K562 (cell line): Measurements from ENCODE around the gene PPP3CB. TPM values are rescaled to one million over a fixed set of nuclear protein-coding genes. Genes with fewer than 3 reads are reported as not detected.

ENCODE experiments used
- ATAC-seq: fragments of 200-7000 bp; cut with Tn5 transposase; 3 replicates; pipeline ENCODE4 v1.9.1; 2020; ENCODE audit warnings: moderate library complexity
- BruUV-seq: library from RNA; stranded (reverse); fragments of 400-500 nt; replicated peaks from 2 replicates; lab custom pipeline; 2021; lab: Mats Ljungman, UMichigan
- CTCF ChIA-PET: fragments of 300-600 bp; formaldehyde crosslinking; extraction: SDS; loops from one replicate; lab custom pipeline; 2021; ENCODE audit warnings: low intra/inter-chr PET ratio; lab: Yijun Ruan, JAX
- POLR2A ChIA-PET: fragments of 300-600, 350-650 bp; sonication (Branson Sonifier 250); formaldehyde crosslinking; extraction: SDS; loops from one replicate; lab custom pipeline; 2021; ENCODE audit warnings: antibody characterized with exemption, inconsistent platforms; lab: Yijun Ruan, JAX
- DNase-seq, 4 experiments: peaks; one replicate each; pipeline versions ENCODE4 v3.0.0 to v3.0.0-alpha.2; 2011 to 2018; ENCODE audit warnings: low spot score in 3 of 4, mixed read lengths in 3 of 4; ENCODE audit errors: extremely low read depth in 1 of 4
- FAIRE-seq: peaks from 2 replicates; lab custom pipeline; 2011; peaks lifted over from hg19 to GRCh38; lab: Jason Lieb, UNC
- H2AFZ ChIP-seq: 2 replicates; pipeline ENCODE4 v1.6.0; 2011; ENCODE audit warnings: low read depth, low read length, control low read depth, inconsistent platforms
- H3K27ac ChIP-seq: fragments of 200-600 bp; 3 replicates; pipeline ENCODE4 v1.8.0; 2011; ENCODE audit warnings: low read depth, mild to moderate bottlenecking, control low read depth, inconsistent platforms, low read length, moderate library complexity, mixed read lengths; ENCODE audit errors: extremely low read depth
- H3K27me3 ChIP-seq, 2 experiments: fragments of 300-600 bp in 1 of 2; 2 replicates in 1 of 2; 3 replicates in 1 of 2; pipeline versions ENCODE4 v1.6.0 to v1.8.0; 2011; ENCODE audit warnings: inconsistent platforms in 2 of 2, low read length in 2 of 2, mild to moderate bottlenecking in 1 of 2, mixed read lengths in 1 of 2, moderate library complexity in 1 of 2; ENCODE audit not compliant: control insufficient read depth in 2 of 2, insufficient read depth in 2 of 2
- H3K36me3 ChIP-seq: fragments of 300-600 bp; 3 replicates; pipeline ENCODE4 v1.8.0; 2011; ENCODE audit warnings: mild to moderate bottlenecking, low read length, inconsistent platforms; ENCODE audit not compliant: control insufficient read depth, insufficient read depth
- H3K4me1 ChIP-seq, 2 experiments: fragments of 200-600 bp in 1 of 2; replicated peaks in 1 of 2; 2 replicates in 1 of 2; 3 replicates in 1 of 2; pipeline versions ENCODE4 v1.5.1 to v1.8.0; 2011; ENCODE audit warnings: inconsistent platforms in 2 of 2, low read length in 2 of 2, mild to moderate bottlenecking in 1 of 2, mixed read lengths in 1 of 2, moderate library complexity in 1 of 2; ENCODE audit not compliant: control insufficient read depth in 2 of 2, insufficient read depth in 2 of 2
- H3K4me2 ChIP-seq: 2 replicates; pipeline ENCODE4 v1.6.1; 2011; ENCODE audit warnings: low read length, control low read depth, inconsistent platforms, mixed read lengths; ENCODE audit not compliant: insufficient read depth
- H3K4me3 ChIP-seq: fragments of 200-600 bp; sonication (generic), shearing (Covaris generic); 2 replicates; pipeline ENCODE4 v1.5.1; 2016; ENCODE audit warnings: control low read depth, inconsistent platforms
- H3K79me2 ChIP-seq: fragments of 200-600 bp; 3 replicates; pipeline ENCODE4 v1.8.0; 2011; ENCODE audit warnings: low read length, inconsistent platforms; ENCODE audit not compliant: control insufficient read depth, insufficient read depth
- H3K9ac ChIP-seq, 2 experiments: 2 replicates each; pipeline versions ENCODE4 v1.6.0 to v1.6.1; 2011; ENCODE audit warnings: low read depth in 2 of 2, low read length in 2 of 2, control low read depth in 1 of 2, inconsistent platforms in 1 of 2, mild to moderate bottlenecking in 1 of 2, mixed read lengths in 1 of 2; ENCODE audit not compliant: insufficient read depth in 1 of 2
- H3K9me1 ChIP-seq: one replicate; pipeline ENCODE4 v1.6.0; 2011; ENCODE audit warnings: inconsistent platforms, mild to moderate bottlenecking, low read length, moderate library complexity; ENCODE audit not compliant: control insufficient read depth, insufficient read depth
- H3K9me3 ChIP-seq: replicated peaks from 2 replicates; pipeline ENCODE4 v1.5.1; 2011; ENCODE audit warnings: low read depth, low read length, inconsistent platforms; ENCODE audit not compliant: control insufficient read depth, insufficient read depth
- H4K20me1 ChIP-seq: replicated peaks from 2 replicates; pipeline ENCODE4 v1.6.1; 2011; ENCODE audit warnings: low read length, inconsistent platforms, mixed read lengths; ENCODE audit not compliant: control insufficient read depth, insufficient read depth
- CHD7 ChIP-seq: fragments of 200-600 bp; sonication (generic); IDR thresholded peaks from one replicate; pipeline ENCODE4 v1.6.1; 2012; ENCODE audit warnings: mild to moderate bottlenecking, low read depth, low read length, inconsistent platforms
- MCM3 ChIP-seq: fragments of 450-650 bp; IDR thresholded peaks from 2 replicates; pipeline ENCODE4 v1.6.1; 2016
- NR0B1 ChIP-seq: fragments of 450-650 bp; IDR thresholded peaks from one replicate; pipeline ENCODE4 v1.6.1; 2018; ENCODE audit warnings: mild to moderate bottlenecking, moderate library complexity; ENCODE audit not compliant: partially characterized antibody
- ZNF347 ChIP-seq: fragments of 450-650 bp; formaldehyde crosslinking; IDR thresholded peaks from 2 replicates; pipeline ENCODE4 v1.4.0; 2020; ENCODE audit warnings: low read depth, mild to moderate bottlenecking, moderate library complexity
- WGBS: fragments of 100-300 bp; shearing (Covaris generic); methylation state at CpG from one replicate; pipeline ENCODE4 v1.1.6; 2016; ENCODE audit warnings: low coverage, mixed read lengths; ENCODE audit not compliant: insufficient coverage; ENCODE audit errors: missing lambda C conversion rate; 5-methylcytosine and 5-hydroxymethylcytosine counted together
- in situ Hi-C: fragments of 300-500 bp; cut with MboI; formaldehyde crosslinking; loops from 4 replicates; pipeline ENCODE4 v1.15.0; 2018; ENCODE audit warnings: inconsistent platforms, mixed read lengths
- intact Hi-C: fragments of 100-400 bp; cut with micrococcal nuclease; formaldehyde crosslinking; loops from 2 replicates; pipeline ENCODE4 v1.14.2; 2022
- polyA plus RNA-seq, 8 experiments: library from polyadenylated mRNA; depleted of rRNA in 4 of 8; stranded (reverse) in 5 of 8; unstranded in 3 of 8; fragments of >200 nt; fragmentation: Nextera tagmentation in 2 of 8; fragmentation: Illumina TruSeq in 1 of 8; extraction: Ambion mirVana in 2 of 8; extraction: Trizol in 1 of 8; gene quantifications; 2 replicates each; pipeline versions ENCODE4 v1.2.1 to v1.2.3, GENCODE V29; 2011 to 2014; ENCODE audit warnings: inconsistent platforms in 1 of 8, missing spikeins in 1 of 8
- total RNA-seq, 7 experiments: library from RNA; depleted of rRNA in 6 of 7; stranded (reverse); fragments of >200 nt in 6 of 7; fragmentation: Illumina TruSeq in 2 of 7; extraction: Trizol in 2 of 7; gene quantifications; 2 replicates each; pipeline versions ENCODE4 v1.2.1 to v1.2.3, GENCODE V29; 2011 to 2021; ENCODE audit warnings: low replicate concordance in 1 of 7

Gene PPP3CB
- total and polyA plus RNA-seq, 9 of the 15 experiments (the other 6 are each of a cell fraction or from before 2014, with no cell fraction given): 9.6 to 27.6 (median 17.8) TPM

GRCh38 chr10:73449113-73449512 is 46.7 kb downstream of the PPP3CB start:
- no peak for ATAC-seq
- peak; percentile 78 for FAIRE-seq
- no peak for TF ChIP-seq MCM3
- no peak for TF ChIP-seq NR0B1
- TF ChIP-seq ZNF347 (CRISPR knock-in tag): no peak
- TF ChIP-seq CHD7: no peak
- Histone ChIP-seq H3K27me3 (no peaks in the 10 kb centered on the region), H3K9me3 (no peaks in the 10 kb centered on the region), H3K4me3 (no peak overlapping the region), H3K4me2 (no peak overlapping the region), H3K79me2 (no peaks in the 10 kb centered on the region), H3K27ac (no peak overlapping the region), H3K9ac (no peak overlapping the region), H3K36me3 (peaks cover 17% of the 10 kb centered on the region; the same call in 2 of the 3 replicates), H3K9me1 (no peaks in the 10 kb centered on the region), H2AFZ (no peak overlapping the region), H3K4me1 (no peaks in the 10 kb centered on the region), H4K20me1 (no peaks in the 10 kb centered on the region)
- DNase-seq: no peak
- WGBS: 24% methylated on average over 1 of the region's 1 CpG
- CTCF ChIA-PET: no interaction called here
- in situ Hi-C loops: no loop called here
- intact Hi-C loops: no loop called here
- POLR2A ChIA-PET: interaction anchor here (0.6 kb wide), 1 partner anchor 438 kb away, joined by 3 read pairs; no protein-coding TSS in a partner anchor
- no TSS peak for BruUV-seq
